ENCODE results near the gene GRID2.

GRID2 gene

GRCh38 chr4:93384241-93384640 is 1080.5 kb downstream of the GRID2 start:
- DNase-seq (ENCODE audit: low read depth in 2 of 2, low spot score in 1 of 2) = no peak

GRCh38 chr4:93384887-93385286 is 1081.1 kb downstream of the GRID2 start:
- no peak for DNase-seq (ENCODE audit: low read depth in 2 of 2, low spot score in 1 of 2)

DNA sequence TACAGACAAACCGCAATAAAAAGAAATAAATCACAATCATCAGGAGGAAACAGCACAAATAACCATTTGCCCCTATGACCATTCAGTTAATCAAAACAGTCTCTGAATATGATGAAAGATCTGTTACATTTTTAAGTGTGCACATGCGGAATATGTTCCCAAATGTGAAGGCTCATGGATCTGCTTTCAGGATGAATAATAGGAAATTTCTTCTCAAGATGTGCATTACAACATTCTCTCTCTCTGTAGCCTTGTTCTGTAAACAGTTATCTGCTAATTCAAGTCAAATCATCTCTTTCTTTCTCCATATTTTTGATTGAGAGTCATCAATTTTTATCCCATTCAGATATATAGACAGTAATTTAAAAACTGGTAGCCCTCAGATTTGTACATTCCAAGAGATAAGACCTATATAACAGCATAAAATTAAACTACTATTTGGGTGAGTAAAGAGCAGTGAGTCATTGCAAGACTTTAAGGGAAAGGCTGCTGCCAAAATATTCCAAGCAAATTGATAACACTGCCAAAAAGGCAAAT is 1090.8 kb downstream of the GRID2 start:
- DNase-seq (ENCODE audit: low read depth in 2 of 2, low spot score in 1 of 2) = no peak

- DNase-seq (ENCODE audit: low read depth in 2 of 2, low spot score in 1 of 2) = no peak
These were observed 1092.5 kb downstream of the GRID2 start for GRCh38 chr4:93396272-93396671.

GRCh38 chr4:93403571-93403970 is 1099.8 kb downstream of the GRID2 start:
- no peak for DNase-seq (ENCODE audit: low read depth in 2 of 2, low spot score in 1 of 2)

- no peak for DNase-seq (ENCODE audit: low read depth in 2 of 2, low spot score in 1 of 2)
These were observed 1103.9 kb downstream of the GRID2 start for GRCh38 chr4:93407493-93408275.

DNA sequence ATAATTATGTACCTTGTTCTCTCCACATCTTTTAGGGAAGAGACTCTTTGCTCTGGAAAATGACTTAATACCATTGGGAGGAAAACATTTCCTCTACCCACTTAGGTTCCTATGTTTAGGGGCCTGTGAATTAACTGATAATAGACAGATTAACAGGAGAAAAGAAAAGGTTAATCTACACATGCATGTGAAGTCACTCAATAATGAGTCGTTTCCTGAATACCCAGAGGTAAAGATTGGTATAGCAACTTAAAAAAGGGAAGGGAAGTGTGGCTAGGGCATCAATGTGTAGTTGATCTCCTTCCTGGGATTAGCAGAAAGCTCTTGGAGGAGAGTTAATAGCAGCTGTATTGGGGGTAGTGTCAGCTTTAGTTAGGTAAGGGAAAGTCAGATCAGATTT is 1105.3 kb downstream of the GRID2 start:
- DNase-seq (ENCODE audit: low read depth in 2 of 2, low spot score in 1 of 2) = no peak

GRCh38 chr4:93414041-93414550 is 1110.3 kb downstream of the GRID2 start:
- no peak for DNase-seq (ENCODE audit: low read depth in 2 of 2, low spot score in 1 of 2)

- DNase-seq (ENCODE audit: low read depth in 2 of 2, low spot score in 1 of 2) = no peak
These were observed 1112.8 kb downstream of the GRID2 start for GRCh38 chr4:93416344-93417128.

- DNase-seq (ENCODE audit: low read depth in 2 of 2, low spot score in 1 of 2) = no peak
These were observed 1127.6 kb downstream of the GRID2 start for GRCh38 chr4:93431371-93431770.

DNA sequence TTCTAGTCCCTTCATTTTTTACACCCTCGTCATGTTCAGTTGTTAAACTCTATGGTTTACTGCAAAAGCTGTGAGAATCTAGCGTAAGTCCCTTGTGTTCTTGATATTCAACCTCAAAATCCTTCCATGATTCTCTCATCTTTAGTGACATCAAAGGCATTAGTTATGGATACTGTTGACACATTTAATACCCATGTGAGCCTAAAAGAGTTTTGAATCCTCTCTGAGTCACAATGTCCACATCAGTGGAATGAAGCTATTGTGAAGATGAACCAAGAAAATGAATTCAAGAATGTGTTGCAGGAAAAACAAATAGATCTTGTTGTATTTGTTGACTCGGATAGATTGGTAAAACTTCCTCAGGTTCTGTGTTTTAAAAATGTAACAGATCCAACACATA is 1130.1 kb downstream of the GRID2 start:
- no peak for DNase-seq (ENCODE audit: low read depth in 2 of 2, low spot score in 1 of 2)

- no peak for DNase-seq (ENCODE audit: low read depth in 2 of 2, low spot score in 1 of 2)
These were observed 1132.3 kb downstream of the GRID2 start for GRCh38 chr4:93436000-93436626.

GRCh38 chr4:93437991-93438390 is 1134.2 kb downstream of the GRID2 start:
- DNase-seq (ENCODE audit: low read depth in 2 of 2, low spot score in 1 of 2) = no peak

GRCh38 chr4:93444860-93445259 is 1141.1 kb downstream of the GRID2 start:
- DNase-seq (ENCODE audit: low read depth in 2 of 2, low spot score in 1 of 2) = no peak

- no peak for DNase-seq (ENCODE audit: low read depth in 2 of 2, low spot score in 1 of 2)
These were observed 1142.3 kb downstream of the GRID2 start for GRCh38 chr4:93446038-93446437.

- DNase-seq (ENCODE audit: low read depth in 2 of 2, low spot score in 1 of 2) = no peak
These were observed 1145.0 kb downstream of the GRID2 start for GRCh38 chr4:93448691-93449293.

GRCh38 chr4:93451954-93452353 is 1148.2 kb downstream of the GRID2 start:
- no peak for DNase-seq (ENCODE audit: low read depth in 2 of 2, low spot score in 1 of 2)

DNA sequence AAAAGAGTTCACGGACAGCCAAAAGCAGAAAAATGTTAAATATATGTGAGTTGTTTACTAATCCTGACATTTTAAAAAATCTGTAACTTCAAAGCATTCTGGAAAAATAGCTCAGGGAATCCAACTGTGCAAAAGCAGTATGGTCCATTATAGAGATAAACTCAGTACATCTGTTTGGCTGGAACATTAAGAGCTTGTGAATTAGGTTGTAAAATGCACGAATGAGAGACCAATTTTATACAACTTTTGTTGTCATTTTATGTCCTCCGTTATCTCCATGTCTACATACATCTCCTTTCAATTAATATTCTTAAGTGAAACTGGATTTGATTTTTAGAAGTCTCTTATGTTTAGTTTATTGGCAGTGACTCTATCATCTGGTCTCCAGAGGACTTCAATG is 1157.8 kb downstream of the GRID2 start:
- no peak for DNase-seq (ENCODE audit: low read depth in 2 of 2, low spot score in 1 of 2)

DNA sequence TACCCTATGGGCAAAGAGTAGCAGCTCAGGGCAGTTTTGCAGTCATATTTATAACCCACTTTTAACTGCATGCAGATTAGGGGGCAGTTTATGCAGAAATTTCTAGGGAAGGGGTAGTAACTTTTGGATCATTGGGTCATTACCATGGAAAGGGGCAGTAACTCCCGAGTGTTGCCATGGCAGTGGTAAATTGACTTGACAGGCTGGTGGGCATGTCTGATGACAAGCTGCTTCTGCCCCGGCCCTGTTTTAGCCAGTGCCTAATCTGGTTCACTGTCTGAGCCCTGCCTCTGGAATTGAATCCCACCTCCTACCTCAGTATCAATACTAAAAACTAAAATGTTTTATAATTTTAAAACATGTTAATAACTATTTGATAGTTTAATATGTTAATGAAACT is 1162.7 kb downstream of the GRID2 start:
- DNase-seq (ENCODE audit: low read depth in 2 of 2, low spot score in 1 of 2) = no peak

- DNase-seq (ENCODE audit: low read depth in 2 of 2, low spot score in 1 of 2) = no peak
These were observed 1163.9 kb downstream of the GRID2 start for GRCh38 chr4:93467484-93468155.

- no peak for DNase-seq (ENCODE audit: low read depth in 2 of 2, low spot score in 1 of 2)
These were observed 1165.8 kb downstream of the GRID2 start for GRCh38 chr4:93469560-93469959.
